Measurements from ENCODE around the gene PSMG1.

Gene PSMG1

DNA sequence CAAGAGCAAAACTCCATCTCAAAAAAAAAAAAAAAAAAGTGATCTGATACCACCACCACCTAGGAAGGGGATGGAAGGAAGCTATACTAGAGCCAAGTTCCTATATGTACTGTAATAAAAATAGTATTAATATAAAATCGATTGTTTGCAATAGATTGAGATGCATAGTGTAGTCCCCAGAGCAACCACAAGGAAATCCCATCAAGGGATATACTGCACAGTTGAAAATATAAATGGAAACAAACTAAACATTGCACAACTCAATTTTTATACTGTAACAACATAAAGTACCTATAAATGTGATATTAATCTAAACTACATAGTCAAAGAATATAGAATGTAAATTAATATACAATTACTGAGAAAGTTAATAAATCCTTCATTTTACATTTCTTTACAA lies 20.9 kb upstream of the PSMG1 start:
- no peak overlapping the region for H3K4me3 ChIP-seq (ENCODE audit: low read length)
- no peak for TF ChIP-seq ZNF274 (IDR thresholded peaks at IDR 0.05; ENCODE audit: low read depth, low read length)

DNA sequence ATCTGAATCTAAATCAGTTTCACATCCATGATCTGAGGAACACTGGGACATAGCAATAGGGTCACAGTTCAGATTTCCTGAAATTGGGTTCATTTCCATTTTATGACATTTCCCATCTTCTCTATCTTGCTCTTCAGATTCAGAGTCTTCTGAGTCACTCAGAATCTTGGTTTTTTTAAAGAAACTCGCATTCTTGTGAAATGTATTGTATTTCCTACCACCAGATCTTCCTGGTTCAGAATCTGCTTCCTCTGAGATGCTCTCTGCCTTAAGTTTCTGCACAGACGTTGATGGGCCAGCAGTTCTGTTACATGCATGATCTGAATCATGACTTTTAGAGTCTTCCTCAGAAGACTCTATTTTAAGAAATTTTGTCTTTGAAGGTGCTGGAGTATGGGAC lies 15.5 kb upstream of the PSMG1 start:
- no peak for TF ChIP-seq ZNF274 (IDR thresholded peaks at IDR 0.05; ENCODE audit: low read depth, low read length)
- no peak overlapping the region for H3K4me3 ChIP-seq (ENCODE audit: low read length)

DNA sequence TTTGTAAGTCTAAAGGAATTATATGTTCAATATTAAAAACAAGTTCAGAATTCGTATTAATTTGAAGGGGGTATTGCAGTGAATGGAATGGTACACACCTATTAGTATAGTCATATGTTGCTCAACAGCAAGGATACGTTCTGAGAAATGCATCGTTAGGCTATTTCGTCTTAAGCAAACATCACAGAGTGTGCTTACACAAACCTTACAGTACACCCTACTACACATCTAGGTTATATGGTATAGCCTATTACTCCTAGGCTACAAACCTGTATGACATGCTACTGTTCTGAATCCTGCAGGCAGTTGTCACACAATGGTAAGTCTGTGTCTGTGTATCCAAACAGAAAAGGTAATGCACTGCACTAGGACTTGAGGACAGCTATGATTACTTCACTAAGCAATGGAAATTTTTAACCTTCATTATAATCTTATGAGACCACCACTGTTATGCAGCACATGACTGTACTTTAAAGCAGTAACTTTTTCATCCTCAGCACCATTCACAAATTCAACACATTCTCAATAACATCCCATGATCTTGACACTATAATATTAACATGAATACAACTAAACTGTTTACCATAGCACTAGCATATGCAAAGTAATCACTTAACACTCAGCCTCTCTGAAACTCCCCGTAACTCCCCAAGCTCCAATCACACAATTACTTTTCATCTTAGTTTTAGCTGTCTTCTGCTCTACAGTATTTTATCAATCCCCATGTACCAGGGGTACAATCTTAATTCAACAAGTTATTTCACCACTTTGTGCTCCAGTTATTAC lies 14.4 kb upstream of the PSMG1 start:
- TF ChIP-seq ZNF274 (IDR thresholded peaks at IDR 0.05; ENCODE audit: low read depth, low read length): no peak
- no peak overlapping the region for H3K4me3 ChIP-seq (ENCODE audit: low read length)

DNA sequence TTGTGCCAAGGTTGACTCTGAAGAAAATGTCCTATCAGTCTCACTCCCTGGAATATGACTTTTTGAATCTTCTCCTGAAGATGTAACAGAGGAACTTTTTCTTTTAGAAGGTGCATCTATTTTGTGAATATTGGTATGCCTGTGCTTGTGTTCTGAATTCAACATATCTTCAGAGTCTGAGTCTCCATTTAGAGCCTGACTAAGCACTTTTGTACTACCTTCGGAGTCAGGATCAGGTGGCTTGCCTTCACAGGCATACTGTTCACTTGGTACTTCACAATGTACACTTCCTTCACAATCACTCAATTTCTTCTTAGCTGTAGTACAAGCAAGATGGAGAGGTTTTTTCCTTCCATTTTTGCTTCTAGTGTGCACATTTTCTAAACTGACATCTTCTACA lies 13.6 kb upstream of the PSMG1 start:
- no peak overlapping the region for H3K4me3 ChIP-seq (ENCODE audit: low read length)
- TF ChIP-seq ZNF274 (IDR thresholded peaks at IDR 0.05; ENCODE audit: low read depth, low read length): no peak

DNA sequence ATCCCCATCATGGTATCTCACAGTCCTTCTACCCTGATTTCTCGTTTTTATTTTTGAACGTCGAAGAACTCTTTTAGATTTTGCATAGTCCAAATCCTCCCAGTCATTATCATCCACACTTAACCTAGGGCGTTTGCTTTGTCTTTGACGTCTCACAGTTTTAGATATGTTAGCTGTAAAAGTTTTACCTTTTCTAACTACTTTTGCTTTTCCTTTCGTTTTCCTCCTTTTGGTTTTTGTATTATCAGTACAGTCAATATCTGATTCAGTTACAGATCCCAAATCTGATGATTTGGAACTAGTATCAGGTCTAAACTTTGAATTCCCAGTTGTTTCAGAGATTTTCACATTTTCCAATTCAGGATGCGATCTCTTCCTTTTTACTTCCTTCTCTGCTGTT lies 13.1 kb upstream of the PSMG1 start:
- TF ChIP-seq ZNF274 (IDR thresholded peaks at IDR 0.05; ENCODE audit: low read depth, low read length): no peak
- H3K4me3 ChIP-seq (ENCODE audit: low read length): no peak overlapping the region

DNA sequence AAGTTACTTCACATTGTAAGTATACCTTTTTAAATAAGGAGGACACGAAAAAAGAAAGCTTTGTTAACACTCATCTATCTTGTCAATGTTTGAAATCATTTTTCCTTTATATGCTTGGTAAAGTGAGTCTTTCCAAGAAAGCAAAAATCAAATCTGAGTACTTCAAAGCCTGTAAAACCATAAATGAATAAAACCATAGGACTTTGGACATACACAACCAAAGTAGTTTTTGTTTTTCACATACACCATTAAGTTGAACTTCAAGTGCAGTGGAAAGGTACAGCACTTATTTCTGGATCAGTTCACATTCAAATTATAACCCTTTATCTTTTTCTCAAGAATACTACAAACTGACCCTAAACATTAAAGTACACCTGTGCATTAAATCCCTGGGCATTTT lies 10.1 kb upstream of the PSMG1 start:
- TF ChIP-seq ZNF274 (IDR thresholded peaks at IDR 0.05; ENCODE audit: low read depth, low read length): no peak
- no peak overlapping the region for H3K4me3 ChIP-seq (ENCODE audit: low read length)

DNA sequence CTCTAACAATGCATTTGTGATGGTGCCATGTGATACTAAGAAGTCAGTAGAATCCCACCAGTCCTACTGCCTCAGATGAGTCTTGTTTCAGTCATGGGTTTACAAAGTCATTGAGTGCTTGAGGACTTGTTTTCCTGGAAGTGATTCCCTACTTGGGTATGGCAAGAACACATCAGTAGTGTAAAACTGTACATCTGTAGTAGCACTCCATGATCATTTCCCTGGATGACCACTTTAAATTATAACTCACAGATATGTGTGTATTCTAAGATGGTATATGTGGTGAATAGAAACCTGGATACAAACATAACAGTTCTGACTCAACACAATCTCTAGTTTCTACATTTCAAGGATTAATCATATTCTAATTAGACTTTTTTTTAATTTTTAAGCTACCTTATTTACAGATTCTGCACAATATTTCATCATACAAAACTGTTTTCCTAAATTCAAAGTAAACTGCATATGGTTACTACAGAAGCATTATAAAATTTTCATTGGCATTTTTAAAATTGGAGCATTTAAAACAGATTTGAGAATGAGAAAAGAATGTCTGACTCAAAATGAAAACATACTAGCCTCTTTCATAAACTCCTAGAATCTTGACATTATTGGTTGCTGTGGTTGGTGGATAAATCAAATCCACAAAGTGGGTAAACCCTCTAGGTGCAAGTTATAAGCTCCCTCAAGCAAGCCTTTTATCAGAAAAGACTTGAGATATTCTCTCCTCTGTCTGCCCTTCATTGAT lies 6.8 kb upstream of the PSMG1 start:
- H3K4me3 ChIP-seq (ENCODE audit: low read length): no peak overlapping the region
- TF ChIP-seq ZNF274 (IDR thresholded peaks at IDR 0.05; ENCODE audit: low read depth, low read length): no peak

DNA sequence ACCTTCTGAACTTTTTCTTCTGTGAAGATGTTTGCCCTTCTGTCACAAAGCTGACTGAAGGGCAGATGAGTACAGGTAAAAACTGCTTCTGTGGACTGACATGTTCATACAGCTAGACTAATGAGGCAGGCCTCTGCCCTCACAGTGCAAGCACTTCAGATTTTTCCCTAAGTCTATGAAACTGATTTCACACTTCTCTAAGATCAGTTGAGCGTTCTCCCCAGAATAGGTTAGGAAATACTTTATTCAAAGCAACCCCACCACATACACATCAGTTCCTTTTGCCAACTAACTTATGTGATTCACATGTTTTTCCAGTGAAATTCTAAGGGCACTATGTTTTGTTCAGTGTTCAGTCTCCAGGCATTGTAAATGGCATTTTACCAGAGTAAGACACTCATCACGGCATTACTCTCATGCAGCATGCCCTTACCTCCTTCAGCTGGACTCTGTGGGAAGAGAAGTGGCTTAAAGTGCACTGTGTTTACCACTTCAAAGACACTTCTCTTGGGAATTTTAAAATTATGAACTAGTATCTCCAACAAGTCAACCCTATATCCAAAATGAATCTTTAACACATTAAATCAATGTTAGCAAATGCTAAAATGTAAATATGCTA lies 5.4 kb upstream of the PSMG1 start:
- no peak for TF ChIP-seq ZNF274 (IDR thresholded peaks at IDR 0.05; ENCODE audit: low read depth, low read length)

DNA sequence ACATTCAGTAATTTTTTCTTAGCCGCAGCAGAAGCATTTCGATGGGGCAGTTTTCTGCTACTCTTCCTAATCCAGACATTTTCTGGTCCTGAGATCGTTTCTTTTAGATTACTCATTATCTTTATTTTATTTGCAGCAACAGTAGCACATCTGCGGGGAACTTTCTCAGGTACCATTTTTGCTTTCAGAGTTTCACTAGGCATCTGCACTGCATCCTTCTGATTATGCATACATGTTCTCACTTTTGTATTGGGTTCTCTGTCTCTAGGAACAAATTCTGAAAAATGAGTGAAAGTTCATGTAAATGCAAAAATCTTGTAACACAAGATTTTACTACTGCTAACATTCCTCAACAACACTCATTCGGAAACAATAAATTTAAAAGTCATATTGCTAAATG lies 3.9 kb upstream of the PSMG1 start:
- no peak for TF ChIP-seq ZNF274 (IDR thresholded peaks at IDR 0.05; ENCODE audit: low read depth, low read length)
- H3K4me3 ChIP-seq (ENCODE audit: low read length): no peak overlapping the region

More for the DNA sequence above, 5.4 kb upstream of the PSMG1 start:
- no peak overlapping the region for H3K4me3 ChIP-seq (ENCODE audit: low read length)

DNA sequence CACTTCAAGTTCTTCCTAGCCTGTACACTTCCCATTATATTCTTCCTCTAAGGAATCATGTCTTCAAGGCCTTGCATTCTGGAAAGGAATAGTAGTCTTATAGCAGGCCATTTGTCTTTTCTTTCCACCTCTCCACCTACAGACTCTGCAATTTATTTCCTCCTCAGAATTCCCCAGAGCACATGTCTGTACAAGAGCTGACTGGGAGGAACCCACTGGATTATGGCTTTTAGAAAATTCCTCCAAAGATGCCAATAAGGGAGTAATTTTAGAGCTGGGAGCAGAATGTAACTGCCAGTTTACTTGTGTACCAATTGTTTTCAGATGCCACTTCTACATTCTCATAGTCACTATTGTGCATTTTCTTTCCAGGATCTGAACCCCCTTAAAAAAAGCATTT lies 3.4 kb upstream of the PSMG1 start:
- no peak for TF ChIP-seq ZNF274 (IDR thresholded peaks at IDR 0.05; ENCODE audit: low read depth, low read length)
- H3K4me3 ChIP-seq (ENCODE audit: low read length): peak overlapping the region; percentile 10; the same call in 1 of the 2 replicates

DNA sequence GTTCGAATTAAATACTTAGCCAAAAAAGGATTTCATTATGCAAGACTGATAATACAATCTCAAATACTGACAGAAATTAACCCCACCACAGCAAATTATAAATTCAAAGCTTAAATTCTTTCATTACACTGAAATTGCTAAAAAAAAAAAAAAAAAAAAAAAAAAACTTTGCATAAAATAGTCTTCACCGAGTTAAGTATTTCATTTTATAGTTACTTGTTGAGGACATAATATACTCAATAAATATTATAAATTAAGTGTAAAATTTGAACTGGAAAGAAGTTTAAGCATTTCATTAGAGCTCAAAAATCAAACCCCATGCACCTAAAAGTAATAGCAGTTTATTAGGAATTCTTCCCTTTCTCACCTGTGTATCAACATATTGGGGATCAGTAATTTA lies 1.9 kb upstream of the PSMG1 start:
- TF ChIP-seq ZNF274 (IDR thresholded peaks at IDR 0.05; ENCODE audit: low read depth, low read length): no peak
- peak overlapping the region; percentile 97; the same call in 1 of the 2 replicates for H3K4me3 ChIP-seq (ENCODE audit: low read length)

DNA sequence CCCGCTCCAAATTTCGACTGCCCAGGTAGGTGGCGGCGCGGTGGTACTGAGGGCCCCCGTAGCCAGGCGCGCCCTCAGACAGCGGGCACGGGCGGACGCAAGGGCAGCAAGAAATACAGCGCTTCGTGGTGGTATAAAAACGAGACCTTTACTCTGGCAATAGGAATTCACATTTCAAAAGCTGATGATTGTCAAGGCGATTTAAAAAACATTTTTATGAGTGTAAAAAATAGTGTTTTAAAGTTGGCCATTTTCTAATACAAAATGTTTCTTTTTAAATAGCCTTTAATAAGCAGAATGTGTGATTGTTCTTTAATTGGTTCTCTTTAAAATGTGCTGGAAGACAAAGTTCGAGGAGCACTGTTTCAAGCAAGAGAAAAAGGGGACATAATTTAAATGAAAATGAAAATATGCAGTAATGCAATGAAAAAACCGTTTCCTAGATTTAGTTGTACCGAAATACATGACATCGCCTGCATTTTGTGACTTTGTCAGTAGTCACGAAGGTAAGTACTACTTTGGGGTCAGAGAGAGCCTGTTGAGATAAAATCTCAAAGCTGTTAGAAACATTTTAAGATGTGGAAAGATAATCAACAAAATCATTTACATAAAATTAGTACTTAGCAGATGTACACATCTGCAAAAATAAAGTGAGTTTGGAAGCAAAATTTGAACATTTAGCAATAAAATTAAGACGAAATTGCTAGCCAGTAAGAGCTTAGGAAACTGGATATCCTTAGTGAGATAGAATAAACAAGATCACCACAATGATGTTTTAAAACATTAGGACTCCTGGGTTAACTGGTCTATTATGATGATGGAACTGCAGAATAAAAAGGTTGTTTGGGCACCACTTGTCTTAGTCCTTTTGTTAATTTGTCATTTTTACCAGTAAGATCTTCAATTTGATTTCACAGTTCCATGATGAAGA lies 1.1 kb upstream of the PSMG1 start:
- H3K4me3 ChIP-seq (ENCODE audit: low read length): peak overlapping the region; percentile 97
- no peak for TF ChIP-seq ZNF274 (IDR thresholded peaks at IDR 0.05; ENCODE audit: low read depth, low read length)

DNA sequence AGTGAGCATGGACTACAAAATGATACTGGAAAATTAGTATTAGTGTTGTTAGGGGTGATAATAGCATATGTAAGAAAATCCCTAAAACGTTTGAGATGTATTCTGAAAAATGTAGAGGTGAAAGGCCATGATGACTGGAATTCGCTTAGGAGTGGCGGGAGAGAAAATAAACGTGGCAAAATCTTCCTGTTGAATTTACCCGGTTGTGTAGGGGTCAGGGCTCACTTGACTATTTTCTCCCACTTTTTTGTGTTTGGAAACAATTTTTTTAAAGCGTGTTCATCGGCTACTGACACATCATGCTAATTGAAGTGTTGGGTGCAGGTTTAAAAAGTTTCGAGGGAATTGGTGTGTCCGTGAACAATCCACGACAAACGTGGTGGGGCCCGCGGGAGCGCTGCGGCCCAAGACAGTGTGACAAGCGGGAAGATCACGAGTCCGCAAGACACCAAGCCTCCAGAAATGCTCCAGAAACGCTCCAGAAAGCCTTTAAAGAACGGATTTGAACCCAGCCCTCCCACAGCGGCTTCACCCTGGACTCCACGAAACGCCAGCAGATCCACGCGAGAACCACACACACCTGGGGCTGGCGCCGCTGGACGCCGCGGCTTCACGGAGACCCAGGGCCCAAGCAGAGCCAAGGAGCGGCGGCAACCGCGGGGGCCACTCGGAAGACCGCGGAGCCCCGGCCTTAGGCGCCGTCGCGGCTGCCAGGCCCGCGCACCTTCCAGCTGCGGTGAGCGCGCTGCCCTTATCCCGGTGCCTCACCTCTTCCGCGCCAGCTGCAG lies 573 bp downstream of the PSMG1 start:
- TF ChIP-seq ZNF274 (IDR thresholded peaks at IDR 0.05; ENCODE audit: low read depth, low read length): no peak
- H3K4me3 ChIP-seq (ENCODE audit: low read length): peak overlapping the region; percentile 97

Measured in GM08714 (cell line).